Suppressor macrophage (primary cell): ENCODE results near the gene TTC28.

ENCODE experiments used
- DNase-seq, 4 experiments: peaks; one replicate each; pipeline ENCODE4 v3.0.0-alpha.2; 2020 to 2022

TTC28 gene

DNA sequence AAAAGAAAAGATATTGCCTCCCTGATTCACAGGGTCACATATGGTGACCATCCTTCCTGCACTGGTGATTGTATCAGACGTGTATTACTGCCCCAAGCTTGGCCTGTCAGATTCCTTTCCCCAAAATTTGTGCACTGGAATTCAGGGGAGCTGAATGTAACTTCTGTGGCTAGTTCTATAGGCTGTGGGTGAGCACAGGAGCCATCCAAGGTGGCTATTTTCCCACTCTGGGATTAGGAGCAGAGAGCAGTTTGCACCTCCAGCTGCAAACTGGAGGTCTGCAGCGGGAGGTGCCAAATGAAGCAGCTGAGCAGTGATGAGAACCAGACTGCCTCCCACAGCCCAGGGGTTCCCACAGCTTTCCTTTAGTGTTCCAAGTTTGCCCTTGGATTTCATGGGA, 636.4 kb downstream of the TTC28 start:
- DNase-seq = no peak

DNA sequence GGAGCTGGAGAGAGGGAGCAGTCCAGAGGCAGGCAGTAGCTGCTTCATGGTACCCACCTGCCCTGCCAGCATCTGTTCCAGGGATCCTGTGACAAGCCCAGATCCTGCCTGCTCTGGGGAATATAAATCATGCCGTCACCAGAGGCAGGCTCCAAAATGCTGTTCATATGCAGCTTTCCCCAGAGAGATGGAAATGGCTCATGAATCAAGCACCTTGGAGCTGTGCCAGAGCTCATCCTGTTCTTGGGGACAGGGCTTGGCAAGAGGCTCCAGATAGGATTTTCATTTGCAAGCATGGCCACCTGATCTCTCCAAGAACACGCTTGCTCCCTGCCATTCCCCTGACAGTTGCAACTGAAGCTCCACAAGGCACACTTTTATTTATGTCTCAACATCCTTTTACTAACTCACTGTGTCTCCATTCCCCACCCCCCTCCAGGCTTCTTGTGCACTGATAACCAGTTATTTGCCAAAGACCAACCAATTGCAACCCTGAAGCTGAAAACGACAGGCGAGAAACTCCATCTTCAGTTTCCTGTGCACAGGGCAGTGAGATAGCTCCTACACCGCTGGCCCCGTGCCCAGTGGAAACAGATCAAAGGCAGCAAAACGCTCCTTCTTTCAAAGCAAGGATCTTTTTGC, 644.8 kb downstream of the TTC28 start:
- no peak for DNase-seq

DNA sequence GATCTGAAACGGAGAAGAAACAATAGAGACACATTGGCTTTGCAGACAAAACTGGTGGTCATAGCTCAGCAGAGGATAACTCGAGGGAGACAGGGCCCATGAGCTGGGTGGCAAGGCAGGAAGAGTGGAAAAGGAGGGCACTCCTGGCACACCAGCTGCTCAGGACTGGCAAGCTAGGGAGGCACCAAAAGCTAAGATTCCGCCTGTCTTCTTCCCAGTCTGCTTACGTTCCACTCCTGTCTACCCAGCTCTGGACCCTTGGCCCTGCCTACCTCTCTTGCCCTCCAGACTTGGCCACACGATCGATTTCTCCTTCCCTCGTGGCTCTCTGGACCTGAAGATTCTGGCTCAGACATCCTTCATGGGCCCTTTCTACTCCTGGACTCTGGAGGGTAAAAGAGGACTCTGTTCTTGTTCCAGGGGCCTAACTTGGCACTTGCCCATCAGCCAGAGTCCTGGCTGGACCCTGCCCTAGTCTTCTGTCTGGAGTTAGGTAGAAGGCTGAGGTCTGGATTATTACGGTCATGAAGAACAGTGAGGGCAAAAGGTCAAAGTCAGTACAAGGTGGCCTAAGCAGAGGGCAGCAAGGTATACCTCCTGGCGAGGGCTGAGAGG, 645.4 kb downstream of the TTC28 start:
- DNase-seq = no peak

DNA sequence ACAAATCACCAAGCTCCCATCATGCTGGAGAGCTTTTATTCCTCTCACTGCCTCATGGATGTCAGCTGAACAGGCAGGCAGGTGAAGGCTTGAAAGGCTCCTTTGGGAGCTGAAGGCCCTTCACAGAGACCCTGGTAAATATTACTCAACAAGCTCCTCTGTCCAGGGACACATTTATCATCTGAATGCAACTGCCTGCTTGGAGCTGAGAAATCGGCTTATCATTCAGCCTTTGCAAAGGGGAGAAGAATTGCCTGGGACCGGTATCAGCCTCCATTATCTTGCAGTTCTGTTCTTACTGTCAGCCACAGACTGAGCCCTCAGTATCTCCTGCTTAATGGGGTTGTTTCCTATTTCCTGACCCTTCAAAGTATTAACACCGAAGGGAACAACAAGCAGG, 646.8 kb downstream of the TTC28 start:
- no peak for DNase-seq

DNA sequence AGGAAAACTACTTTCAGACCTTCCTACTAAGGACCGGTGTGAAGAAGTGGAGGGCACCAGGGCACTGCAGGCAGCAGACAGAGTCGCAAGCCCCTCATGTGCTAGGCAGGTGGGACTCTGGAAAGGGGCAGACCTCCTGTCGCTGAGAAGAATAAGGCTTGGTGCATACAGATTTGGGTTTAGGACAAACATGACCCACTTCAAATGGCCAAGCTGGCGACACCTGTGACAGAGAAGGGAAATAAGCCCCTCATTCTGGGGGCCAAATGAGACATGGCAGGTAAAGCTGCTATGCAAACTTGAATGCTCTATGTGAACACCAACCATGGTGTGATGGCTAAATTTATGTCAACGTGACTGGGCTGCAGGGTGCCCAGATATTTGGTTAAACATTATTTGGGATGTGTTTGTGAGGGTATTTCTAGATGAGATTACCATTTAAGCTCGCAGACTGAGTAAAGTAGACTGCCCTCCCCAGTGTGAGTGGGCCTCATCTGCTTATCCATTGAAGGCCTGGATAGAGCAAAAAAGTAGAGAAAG, 648.2 kb downstream of the TTC28 start:
- no peak for DNase-seq

DNA sequence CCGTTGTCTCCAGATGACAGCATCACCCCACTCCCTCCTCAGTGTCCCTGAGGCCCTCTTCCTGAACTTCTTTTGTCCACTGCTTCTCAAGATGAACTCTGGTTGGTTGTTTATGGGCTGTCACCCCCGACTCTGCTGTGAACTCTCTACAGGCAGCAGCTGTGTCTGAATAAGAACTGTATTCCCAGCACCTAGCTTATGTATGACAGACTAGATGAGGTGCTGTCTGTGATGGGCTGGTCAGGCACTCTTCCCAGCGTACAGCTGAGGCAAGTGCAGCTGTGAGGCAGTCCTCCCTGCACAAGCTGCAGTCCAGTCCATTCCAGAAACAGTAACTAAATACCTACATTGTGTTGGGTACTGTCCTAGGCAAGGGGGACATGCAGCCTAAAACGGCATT, 649.2 kb downstream of the TTC28 start:
- no peak for DNase-seq

DNA sequence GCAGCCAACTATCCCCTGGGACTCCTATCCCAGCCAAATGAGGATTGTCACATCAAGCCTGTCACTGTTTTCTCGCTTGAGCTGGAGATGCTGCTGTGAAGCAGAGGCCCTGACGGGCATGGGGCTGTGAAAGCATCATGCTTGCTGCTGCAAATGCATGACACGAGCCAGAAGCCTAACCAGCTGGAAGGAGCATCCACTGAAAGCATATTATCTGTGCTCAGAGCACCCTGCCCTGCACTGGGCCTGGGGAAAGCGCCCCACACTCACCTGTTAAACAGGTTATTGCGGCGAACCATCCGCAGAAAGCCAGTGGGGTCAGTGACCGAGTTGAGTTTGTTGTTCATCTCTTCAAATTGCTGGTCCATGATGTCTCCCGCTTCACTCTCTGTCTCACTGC, 649.7 kb downstream of the TTC28 start:
- no peak for DNase-seq

DNA sequence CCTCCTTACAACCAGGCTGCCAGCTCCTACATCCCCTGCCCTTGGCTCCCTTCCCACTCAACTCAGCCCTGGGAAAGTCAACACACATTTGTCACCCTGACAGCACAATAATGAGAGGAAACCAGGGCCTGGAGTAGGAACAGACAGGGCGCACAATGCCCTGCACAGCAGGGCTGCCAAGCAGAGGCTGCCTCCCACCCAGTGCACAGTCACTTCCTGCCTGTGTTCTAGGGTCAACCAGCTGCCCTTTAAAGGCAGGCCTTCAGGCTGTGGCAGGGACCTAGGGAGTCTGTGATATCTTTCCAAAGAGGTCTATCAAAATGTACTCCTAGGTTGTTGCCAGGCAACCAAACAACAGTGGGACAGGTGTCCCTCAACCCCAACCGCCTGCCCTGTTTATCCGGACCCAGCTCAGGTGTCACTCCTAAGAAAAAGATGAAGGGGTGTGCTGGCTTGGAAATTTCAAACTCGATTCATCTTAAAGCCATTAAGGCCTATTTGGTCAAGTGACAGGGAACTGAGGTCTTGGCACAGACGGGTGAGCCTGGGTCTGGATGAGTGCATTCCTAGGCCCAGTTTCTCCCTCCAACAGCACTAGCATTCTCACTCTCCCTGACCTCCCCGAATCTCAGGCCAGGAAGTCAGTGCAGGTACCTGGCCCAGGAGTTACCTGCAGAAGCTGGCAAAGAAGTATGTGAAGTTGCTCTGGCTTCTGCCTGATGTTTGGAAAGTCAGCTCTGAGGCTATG, 650.3 kb downstream of the TTC28 start:
- peak; percentile 25 to 68 (median 48) for DNase-seq

DNA sequence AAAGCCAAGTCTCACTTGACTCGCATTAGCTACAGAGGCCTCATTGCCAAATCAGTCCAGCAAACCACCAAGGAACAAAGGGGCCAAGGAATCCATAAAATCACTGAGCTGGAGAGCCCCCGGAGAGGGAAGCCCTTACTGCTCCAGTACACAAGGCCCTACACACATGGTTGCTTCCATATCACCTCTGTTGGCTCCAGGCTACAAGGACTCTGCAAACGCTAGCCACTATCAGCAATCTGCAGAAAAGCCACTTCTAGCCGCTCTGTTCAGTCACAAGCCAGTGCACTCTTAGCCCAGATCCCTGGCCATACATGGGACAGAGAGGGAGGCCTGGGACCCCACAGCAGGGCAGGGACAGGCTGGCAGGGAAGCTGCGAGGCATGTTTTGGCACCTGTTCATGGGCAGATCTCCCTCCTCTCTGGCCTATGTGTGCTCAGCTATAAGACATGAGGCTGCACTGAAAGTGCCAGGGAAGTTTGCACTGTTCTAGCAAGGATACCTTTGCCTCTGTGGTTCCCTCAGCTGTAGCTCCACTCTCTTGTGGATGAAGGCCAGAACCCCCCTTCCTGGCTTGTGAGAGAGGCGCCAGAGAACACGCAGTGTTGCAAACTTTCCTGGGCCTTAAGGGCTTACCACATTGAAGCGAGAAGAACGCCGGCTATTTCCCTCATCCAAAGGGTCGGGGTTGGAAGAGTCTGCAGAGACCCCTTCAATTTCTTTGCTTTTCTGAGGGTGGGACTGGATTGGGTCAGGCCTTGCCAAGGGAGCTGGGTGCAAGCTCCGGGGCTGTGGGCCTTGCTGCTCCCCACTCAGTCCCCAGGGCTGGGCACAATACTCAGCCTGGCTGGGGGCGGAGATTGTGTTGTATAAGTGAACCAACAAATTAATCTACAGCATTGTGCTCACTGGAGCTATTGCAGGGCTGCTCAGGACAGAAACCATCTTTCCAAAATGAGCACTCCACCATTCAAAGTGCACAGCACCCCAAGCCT, 651.9 kb downstream of the TTC28 start:
- no peak for DNase-seq

DNA sequence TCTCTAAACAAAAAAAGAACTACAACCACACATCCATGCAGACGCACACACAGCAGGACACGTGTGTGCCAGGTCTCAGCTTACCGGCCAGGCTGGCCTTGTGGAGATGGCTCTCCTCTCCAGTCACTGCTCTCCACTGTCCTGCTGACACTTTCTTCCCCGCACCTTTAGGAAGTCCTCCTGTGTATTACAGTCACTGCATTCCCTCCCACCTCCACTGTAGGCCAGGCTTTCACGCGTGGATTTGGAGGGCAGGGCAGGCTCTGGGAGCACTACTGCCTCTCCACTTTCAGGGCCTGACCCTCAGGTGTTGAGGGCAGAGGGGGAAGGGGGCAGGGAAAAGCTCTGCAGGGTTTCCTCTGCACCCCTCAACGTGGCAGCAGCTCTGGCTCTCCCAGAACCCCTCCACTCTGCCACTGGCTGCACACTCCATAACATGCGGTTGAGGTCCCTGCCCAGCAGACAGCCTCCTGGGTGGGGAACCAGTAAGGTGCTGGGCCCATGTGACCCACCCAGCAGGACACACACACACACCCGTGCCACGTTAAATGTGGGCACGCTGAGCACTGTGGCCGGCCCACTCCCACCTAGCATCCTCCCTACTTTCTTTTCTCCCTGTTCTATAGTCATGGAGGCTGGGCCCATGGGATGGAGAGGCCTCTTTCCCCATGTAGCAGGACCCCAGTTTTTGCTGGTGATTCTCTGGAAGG, 653.6 kb downstream of the TTC28 start:
- no peak for DNase-seq

DNA sequence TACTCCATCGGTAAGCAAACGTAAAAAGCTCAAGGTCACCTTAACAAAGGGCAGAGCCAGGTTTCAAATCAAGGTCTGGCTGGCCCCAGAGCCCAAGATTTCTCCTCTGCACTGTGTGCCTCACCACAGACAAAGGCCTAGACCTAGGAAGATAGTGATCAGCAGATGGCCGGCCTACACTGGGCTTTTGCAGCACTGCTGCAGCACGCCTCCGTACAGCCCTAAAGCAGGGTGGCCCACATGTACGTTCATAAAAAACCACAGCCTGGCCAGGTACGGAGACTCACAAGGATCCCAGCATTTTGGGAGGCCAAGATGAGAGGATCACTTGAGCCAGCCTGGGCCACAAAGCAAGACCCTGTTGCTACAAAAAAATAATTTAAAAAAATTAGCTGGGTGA, 654.3 kb downstream of the TTC28 start:
- no peak for DNase-seq

DNA sequence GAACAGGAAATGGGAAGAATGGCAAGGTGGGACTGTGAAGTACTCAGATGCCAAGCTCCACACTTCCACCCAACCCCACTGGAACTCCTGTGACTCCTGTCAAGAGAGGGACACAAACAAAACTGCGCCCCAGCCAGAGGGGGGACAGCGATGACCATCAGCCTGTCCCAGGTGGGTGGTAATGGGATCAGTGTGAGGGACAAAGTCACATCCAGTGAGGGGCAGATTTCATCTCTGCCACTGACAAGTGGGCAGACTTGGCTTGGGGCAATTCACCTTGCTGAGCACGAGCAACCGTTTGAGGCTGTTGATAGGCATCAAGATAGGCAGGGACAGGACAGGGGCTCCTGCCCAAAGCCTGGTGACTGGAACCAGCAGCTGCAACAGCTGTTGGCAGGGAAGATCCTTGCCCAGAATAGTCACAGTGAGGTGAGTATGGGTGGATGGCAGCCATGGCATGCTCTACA, 655.2 kb downstream of the TTC28 start:
- DNase-seq = no peak

DNA sequence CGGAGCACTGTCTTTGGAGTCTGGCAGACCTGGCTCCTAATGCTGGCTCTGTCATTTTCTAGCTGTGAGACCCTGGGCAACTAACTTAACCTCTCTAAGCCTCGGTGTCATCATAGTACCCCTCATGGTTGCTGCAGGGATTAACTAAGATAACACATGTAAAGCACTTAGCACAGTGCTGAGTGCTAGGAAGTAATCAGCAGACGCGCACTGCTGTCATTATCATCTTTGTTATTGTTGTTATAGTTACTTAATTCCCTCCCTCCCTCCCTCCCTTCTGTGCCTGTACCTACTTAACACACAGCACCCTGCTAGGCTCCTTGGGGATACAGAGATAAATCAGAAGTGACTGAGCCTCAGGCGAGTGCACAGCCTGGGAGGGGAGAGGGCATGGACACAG, 655.9 kb downstream of the TTC28 start:
- DNase-seq = no peak

DNA sequence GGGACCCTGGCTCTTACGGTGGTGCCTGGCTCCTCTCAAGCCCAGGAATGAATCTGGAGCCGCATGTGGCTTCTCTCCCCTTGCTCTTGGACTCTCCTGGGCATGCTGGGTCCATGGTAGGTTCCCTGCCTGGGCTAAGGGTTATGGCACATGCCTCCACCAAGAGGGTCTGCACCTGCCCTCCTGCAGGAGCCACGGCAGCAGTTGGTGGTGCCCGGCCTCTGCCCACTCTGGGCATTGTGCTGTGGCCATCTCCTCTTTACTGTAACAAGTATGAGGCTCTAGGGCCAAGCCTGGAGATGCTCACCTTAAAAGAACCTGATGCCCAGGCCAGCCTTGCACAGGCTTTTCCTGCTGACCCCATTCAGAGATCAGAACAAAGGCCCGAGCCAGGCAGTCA, 656.6 kb downstream of the TTC28 start:
- DNase-seq = no peak

DNA sequence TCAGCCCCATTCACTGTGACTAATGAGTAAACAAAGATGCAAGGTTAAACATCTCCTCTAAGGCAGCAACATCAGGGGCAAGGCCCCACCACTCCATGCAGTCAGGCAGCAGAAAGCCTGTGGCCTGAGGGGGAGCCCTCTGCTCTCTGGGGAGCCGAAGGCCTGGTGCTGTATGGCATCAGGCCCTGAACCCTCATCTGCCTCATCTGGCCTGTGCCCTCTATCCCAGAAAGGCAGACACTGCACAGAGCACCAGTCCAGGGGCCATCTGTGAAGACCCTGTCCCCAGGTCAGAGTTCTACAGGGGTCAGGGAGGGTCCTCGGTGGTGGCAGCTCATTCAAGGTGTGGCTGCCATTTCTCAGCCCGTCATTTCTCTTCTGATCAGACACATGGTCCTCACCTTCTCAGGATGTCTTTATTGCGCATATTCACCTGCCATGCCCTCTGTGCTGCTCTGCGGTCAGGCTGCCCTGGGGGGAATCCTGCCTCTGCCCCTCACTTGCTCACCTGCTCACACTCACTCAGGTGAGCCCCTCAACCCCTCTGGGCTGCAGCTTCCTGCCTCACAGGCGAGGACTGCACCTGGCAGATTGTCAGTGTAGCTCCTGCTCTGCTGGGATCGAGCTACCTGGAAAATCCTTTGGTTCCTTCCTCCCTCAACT, 657.5 kb downstream of the TTC28 start:
- DNase-seq = no peak

DNA sequence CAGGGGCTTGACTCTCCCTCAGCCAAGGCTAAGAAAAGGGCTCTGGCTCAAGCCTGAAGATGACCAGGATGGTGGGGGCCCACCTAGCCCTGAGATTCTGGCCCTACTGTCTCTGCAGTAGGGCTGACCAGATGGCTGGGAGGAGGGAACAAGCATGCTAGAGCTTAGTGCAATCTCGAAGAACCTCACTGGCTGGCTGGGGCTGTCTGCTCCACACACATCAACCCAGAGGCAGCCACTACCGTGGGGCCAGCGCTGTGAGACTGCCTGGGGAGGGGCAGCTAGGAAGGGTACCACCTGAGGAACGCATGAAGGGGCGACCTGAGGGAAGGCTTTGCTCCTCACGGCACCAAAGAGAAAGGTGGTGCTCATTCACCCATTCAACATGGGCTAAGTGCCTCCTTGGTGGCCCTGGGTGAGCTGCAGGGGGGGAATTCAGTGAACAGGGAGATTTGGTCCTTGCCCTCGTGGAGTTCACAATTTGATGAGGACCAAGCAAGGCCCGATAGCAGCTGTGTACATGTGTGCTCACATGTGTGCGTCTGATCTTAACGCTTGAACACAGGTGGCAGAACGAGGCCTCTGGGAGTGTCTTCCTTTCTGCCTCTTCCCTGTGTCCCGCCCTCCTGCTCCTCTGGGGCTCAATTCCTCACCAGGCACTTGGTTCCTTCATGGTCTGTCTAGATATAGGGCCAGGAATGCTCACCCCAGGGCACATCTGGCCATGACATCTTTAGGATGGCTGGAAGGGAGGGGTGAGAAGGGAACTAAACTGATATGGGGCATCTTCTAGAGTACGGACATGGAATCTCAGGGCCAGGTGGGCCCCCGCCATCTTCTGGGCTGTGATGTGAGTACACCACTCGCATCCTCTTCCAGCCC, 658.3 kb downstream of the TTC28 start:
- no peak for DNase-seq

DNA sequence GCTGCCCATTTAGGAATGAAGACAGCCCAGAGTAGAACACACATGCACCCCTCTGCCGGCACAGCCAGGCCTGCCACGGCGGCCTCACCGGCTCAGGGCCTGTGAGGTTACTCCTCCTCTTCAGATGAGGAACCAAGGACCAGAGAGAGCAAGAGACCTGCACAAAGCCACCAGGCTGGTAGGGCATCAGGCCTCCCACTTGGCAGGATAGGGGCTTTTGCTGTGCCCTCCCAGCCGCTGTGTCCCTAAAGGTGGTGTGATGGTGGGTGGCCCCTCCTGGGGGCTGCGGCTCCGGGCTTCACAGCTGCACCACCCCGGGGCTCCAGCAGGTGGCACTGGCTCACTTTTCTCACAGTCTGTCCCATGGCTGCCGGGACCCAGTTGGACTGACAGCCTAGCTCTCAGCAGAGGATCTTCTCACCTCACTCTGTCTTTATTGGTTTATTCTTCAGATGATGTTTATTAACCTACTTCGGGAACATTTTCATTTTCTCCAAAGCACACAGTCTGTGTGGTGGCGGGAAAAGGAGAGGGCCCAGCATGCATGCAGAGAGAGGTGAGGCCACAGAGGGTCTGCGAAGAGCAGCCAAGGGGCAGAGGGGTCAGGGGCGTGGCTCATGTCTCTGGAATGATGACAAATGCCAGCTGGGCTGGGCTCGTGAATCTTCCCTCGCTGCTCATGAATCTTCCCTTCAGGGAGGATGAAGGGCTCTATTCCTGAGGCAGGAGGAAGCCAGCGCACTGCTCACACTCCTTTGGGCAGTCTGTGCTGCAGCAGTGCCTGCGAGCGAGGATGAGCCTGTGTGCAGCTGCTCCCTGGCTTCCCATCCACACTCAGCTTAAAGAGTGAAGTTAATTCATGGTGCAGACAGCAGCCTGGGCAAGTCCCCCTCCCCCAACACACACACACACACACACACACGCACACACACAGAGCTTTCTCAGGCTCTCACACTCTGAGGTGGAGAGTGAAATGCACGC, 659.5 kb downstream of the TTC28 start:
- DNase-seq = peak; percentile 44 to 68 (median 54)

DNA sequence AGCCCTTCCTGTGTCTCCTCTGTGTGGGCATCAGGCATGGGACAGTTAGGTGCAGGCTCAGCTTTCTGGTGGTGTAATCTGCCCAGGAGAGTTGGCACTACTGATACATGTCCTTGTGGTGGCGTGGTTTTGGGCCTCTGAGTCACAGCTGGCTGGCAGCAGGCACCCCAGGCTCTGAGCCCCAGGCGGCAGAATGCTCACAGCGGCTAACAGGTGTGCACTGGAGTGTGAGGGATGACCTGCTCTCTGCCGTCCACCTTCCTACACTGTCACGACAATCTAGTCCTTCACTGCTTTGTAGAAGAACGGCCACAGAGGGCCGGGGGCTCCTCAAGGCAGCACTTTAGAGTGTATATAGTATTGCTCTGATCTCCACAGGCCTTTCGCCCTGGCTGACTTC, 660.3 kb downstream of the TTC28 start:
- DNase-seq = peak in 1 of 4 experiments; percentile 5

DNA sequence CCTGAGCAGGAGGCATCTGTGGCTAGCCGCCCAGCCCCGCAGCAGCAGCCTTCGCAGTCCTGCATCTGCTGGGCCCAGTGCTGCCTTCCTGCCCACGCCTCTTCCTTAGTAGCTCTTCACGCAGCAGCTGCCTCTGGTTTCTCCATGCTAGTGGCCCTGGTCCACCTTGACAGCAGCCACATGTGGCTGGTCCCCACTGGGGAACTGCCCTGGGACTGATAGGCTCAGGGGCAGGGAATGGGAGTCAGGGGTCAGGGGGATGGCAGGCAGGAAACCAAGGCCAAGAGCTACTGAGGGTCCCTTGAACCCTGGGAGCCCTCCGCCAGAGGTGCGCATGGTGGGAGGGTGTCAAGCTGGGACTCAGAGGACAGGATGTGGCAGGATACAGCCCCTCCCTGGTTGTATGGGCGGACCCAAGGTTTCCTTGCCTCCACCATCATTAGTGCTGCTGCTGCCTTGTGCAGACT, 661.1 kb downstream of the TTC28 start:
- no peak for DNase-seq
